ENCODE results near the gene WFIKKN1.

Gene WFIKKN1

GRCh38 chr16:680967-681745 is 50.4 kb downstream of the WFIKKN1 start (continued):
- TF ChIP-seq ZSCAN18 (tag by site-specific recombination; IDR thresholded peaks at IDR 0.05) (0 out of 2 replicates have a peak, but pooled peaks have one; percentile 13), TRIM28 (IDR thresholded peaks at IDR 0.05; ENCODE audit: borderline replicate concordance, low read length) (no peak), RBAK (tag by site-specific recombination; IDR thresholded peaks at IDR 0.05) (no peak), CTCF (tag by site-specific recombination; IDR thresholded peaks at IDR 0.05) (peak; percentile 82), MEIS1 (CRISPR knock-in tag; IDR thresholded peaks at IDR 0.05; ENCODE audit: borderline replicate concordance) (no peak), ZNF658 (tag by site-specific recombination; IDR thresholded peaks at IDR 0.05) (no peak), ZNF621 (tag by site-specific recombination; IDR thresholded peaks at IDR 0.05) (no peak), ZNF558 (tag by site-specific recombination; IDR thresholded peaks at IDR 0.05) (no peak), ZBTB11 (tag by site-specific recombination; conservative IDR thresholded peaks at IDR 0.05; ENCODE audit: low read depth) (no peak; the same call in 1 of the 2 replicates), ELK4 (IDR thresholded peaks at IDR 0.05; ENCODE audit: borderline replicate concordance, low read depth, low read length) (no peak), ZNF112 (tag by site-specific recombination; IDR thresholded peaks at IDR 0.05) (no peak), ZNF146 (tag by site-specific recombination; IDR thresholded peaks at IDR 0.05) (peak; percentile 2; the same call in 1 of the 2 replicates), ZNF513 (tag by site-specific recombination; IDR thresholded peaks at IDR 0.05) (no peak), SP3 (tag by site-specific recombination; IDR thresholded peaks at IDR 0.05) (no peak), ZNF350 (tag by site-specific recombination; IDR thresholded peaks at IDR 0.05) (no peak), ZBTB17 (tag by site-specific recombination; IDR thresholded peaks at IDR 0.05) (peak; percentile 86), ZNF629 (tag by site-specific recombination; IDR thresholded peaks at IDR 0.05) (peak; percentile 76), ZNF830 (tag by site-specific recombination; IDR thresholded peaks at IDR 0.05; ENCODE audit: low read depth) (no peak), ZEB2 (tag by site-specific recombination; IDR thresholded peaks at IDR 0.05) (no peak), ZSCAN30 (tag by site-specific recombination; IDR thresholded peaks at IDR 0.05) (no peak)

Data from HEK293 (cell line).